HG03175 (cell line): Measurements from ENCODE around the gene SEMA4D.
"Not testable (repeated sequence)": the region's sequence is repeated elsewhere in the genome, so short reads cannot be mapped to it uniquely, and the experiment has no call there.

Experiments used
- ATAC-seq: cut with Tn5 transposase; IDR thresholded peaks from one replicate; pipeline ENCODE4 v1.9.1; 2021; ENCODE audit warnings: mild to moderate bottlenecking, moderate library complexity; ENCODE audit not compliant: unreplicated experiment

Gene SEMA4D

DNA sequence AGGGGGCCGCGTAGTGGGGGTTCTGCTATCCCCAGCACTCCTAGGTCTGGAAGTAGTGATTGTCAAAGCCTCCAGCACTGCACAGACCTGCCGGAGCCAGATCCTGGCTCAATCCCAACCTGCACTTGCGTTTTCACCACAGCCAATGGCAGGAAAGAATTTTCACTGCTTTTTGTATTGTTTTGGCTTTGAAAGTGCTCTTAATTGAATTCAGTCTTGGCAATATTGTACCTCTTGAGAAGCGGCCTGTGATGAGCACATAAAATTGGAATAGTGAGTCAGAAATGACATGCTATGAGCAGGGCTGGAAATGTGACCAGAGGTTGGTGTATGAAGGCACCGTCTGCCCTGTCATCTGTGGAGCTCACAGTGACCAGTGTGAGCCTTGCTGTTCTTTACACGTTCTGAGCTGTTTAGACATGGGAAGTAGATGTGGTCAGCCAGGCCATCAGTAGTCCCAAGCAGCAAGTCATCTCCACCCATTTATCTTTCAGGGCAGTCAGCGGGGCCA, 138.1 kb downstream of the SEMA4D start:
- no peak for ATAC-seq

DNA sequence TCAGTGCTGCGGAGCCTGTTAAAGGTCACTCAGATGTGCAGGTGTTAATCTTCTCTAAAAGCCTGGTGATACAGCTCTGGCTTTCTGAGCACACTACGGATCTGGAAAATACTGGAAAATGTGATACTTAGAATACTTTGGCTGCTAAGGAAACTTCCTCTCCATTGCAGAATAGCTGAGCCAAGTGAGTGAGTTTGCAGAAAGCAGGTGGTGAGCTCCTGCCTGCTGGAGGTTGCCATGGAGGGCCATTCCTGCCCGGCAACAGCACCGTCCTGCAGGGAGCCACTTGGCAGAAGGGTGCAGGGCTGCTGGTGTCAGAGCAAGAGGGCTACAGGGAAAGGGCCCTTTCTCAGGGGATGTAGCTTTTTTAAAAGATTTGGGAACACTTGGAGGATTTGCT, 138.9 kb downstream of the SEMA4D start:
- ATAC-seq = no peak

- ATAC-seq = no peak
Measured at GRCh38 chr9:89358376-89358916, 139.5 kb downstream of the SEMA4D start.

DNA sequence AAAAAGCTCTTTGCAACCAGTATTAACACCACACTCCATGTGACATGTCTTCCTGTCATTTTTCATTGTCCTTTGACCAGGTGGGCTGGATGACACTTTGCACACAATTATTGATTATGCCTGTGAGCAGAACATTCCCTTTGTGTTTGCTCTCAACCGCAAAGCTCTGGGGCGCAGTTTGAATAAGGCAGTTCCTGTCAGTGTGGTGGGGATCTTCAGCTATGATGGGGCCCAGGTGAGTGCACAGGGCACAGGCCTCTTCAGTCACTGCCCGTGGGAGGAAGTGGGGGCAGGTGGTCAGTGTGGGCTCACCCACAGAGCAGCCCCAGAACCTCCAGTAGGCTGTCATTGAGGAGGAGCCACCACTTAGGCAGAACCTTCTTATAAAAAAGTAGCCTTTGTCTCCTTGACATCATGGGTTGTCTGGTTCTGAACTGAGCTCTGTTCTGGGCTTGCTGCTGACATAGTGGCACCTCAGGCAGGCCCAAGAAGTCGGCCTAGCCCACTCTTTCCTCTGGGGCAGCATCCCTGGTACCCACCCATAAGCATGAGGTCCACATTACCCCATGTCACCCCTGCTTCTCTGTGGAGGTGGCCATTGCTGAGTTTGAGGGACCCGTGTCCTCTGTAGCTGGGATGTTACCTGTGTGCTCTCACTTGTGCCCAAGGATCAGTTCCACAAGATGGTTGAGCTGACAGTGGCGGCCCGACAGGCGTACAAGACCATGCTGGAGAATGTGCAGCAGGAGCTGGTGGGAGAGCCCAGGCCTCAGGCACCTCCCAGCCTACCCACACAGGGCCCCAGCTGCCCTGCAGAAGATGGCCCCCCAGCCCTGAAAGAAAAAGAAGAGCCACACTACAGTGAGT, 140.3 kb downstream of the SEMA4D start:
- ATAC-seq = no peak

DNA sequence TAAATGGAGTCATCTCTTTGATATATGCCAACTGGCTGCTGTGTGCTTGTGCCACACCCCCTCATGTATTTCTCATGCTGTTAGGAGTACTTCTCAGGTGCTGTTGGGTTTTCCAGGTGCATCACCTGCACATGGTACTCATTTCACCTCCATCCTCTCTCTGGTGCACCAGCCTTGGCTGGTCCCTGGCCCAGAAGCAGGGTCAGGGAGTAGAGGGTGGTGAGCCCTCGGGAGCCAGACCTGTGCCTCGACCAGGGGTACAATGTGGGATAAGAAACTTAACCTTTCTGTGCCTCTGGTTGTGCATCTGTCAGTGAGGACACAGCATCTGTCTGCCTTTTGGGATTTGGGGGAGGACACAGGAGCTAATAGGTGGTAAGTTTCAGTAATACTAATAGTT, 141.1 kb downstream of the SEMA4D start:
- no peak for ATAC-seq

- no peak for ATAC-seq
Measured at GRCh38 chr9:89354471-89354870, 143.4 kb downstream of the SEMA4D start.

DNA sequence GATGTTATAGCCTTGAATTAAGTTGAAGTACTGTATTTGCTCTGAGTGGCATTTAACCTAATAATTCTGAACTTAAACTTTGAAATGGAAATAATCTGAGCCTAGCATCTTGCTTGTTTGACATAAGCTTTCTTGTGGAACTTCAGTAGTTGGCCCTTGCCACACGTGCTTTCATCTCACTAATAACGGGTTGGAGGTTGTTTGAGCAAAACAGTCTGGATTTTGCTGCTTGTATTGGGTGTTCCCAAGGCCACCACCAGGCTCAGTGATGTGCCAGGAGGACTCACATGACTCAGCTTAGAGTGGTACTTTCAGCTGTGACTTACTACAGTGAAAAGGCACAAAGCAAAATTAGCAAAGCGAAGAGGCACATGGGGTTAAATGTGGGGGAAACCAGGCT, 143.9 kb downstream of the SEMA4D start:
- ATAC-seq = no peak

DNA sequence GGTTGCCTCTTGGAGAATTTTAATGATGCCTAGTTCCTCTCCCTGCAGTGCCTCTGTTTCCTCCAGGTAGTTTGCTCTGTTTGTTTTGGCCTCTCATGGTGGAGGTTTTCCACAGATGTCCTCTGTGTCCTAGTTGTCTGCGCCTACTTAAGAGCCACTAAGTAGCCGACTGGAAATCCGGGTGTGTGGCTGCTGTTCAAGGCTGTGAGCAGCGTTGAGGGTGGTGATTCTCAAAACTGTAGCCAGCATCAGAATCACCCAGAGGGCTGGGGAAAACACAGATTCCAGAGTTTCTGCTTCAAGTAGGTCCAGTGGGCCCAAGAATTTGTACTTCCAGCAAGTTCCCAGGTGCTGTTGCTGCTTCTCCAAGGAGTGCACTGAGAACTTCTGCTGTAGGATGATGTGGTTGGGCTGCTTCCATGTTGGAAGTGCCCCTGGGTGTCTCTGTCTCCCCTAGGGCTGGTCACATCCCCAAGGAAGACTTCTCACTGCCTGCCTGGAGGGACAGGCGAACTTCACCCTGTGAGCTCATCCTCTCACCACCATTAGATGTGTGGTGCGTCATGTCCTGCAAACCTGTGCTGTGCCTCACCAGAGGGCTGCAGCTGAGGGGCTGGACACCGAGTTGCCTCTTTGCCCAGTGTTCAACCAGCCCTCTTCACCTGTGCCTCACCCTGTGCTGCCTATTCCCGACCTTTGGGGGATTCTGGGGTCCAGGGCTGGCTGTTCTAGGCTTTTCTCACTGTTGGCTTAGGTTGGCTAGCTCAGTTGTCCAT, 144.9 kb downstream of the SEMA4D start:
- ATAC-seq = no peak

GRCh38 chr9:89352451-89352850, 145.5 kb downstream of the SEMA4D start:
- no peak for ATAC-seq

DNA sequence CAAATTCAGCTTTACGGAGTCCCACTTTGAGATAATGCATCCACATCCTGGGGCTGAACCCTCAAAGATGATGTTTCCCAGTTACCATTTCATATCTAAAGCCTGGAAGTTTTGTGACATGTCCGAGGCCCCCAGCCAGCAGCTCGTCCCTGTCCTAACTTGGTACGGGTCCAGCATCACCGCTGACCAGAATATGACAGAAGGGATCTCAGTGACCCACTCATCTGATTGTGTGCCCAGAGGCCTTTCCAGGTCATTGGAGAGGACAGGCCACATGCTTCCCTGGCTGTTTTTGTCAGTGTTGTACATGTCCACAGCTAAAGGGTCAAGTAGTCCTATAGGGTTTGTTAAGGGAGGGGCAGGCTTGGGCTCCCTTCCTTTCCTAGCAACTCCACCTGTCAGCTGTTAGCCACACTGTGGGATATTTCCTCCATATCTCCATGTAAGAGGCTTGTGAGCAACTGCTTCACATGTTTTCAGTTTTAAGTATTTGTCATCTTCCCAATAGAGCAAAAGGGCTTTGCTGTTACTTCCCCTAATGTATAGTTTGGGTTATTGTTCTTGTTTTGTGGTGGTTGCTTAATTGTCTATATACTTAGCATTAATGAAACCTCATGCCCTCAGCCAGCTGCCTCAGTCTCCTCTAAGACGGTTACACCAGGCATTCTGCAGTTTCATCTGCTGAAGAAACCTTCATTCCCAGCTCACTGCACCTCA, 146.2 kb downstream of the SEMA4D start:
- ATAC-seq = no peak

- ATAC-seq = no peak
Measured at GRCh38 chr9:89350988-89351557, 146.8 kb downstream of the SEMA4D start.

GRCh38 chr9:89349607-89350006, 148.3 kb downstream of the SEMA4D start:
- ATAC-seq = no peak

- ATAC-seq = no peak
Measured at GRCh38 chr9:89347651-89348050, 150.3 kb downstream of the SEMA4D start.

DNA sequence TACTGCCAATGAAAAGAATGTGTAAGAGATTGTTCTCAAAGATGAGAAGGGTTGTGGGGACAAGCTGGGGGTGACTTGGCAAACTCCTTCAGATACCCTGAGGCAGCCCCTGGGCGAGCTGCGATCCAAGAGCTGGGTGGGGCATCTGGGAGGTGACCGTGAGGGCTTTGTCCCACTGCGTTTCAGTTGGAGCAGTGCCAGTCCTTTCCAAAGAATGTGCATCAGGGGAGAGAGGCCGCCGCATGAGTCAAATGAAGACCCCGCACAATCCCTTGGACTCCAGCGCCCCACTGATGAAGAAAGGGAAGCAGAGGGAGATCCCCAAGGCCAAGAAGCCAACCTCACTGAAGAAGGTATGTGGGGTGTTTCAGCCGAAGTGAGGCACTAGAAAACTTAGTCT, 151.2 kb downstream of the SEMA4D start:
- ATAC-seq = no peak

DNA sequence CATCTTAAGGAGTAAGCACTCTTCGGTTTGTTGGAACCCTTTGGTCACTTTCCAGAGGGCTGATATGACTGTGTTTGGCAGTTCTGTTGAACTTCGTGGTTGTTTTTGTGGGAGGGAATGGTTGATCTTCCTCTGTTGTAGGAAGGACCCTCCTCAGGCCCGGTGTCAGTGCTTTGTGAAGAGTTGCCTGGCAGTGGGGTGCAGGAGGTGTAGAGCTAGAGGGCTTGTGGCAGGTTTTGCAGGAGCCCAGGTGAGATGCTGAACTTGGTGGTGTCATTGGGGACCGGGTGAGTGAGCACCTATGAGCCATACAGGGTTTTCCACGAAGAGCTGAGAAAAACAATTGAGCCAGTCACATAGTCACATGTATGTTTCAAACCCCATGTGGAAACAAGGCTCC, 152.4 kb downstream of the SEMA4D start:
- no peak for ATAC-seq

GRCh38 chr9:89343812-89344211, 154.1 kb downstream of the SEMA4D start:
- ATAC-seq = not testable (repeated sequence)

GRCh38 chr9:89342948-89343347, 155.0 kb downstream of the SEMA4D start:
- no peak for ATAC-seq

- ATAC-seq = no peak
Measured at GRCh38 chr9:89342213-89342612, 155.7 kb downstream of the SEMA4D start.

- no peak for ATAC-seq
Measured at GRCh38 chr9:89340332-89340731, 157.6 kb downstream of the SEMA4D start.

DNA sequence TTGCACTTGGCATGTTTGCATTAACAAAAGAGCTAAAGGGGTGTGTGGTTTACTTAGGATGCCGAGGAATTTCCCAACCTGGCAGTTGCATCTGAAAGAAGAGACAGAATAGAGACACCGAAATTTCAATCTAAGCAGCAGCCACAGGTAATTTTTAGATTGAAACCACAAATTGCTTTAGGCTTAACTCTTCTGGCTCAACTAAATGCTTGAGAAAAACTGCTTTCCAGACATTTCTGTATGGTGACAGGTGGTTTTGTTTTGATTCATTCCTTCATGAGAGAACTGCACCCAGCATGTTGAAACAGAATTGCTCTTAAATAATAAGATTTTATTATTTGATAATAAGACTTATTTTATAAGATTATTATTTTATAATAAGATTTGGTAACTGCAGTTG, 158.1 kb downstream of the SEMA4D start:
- ATAC-seq = no peak

DNA sequence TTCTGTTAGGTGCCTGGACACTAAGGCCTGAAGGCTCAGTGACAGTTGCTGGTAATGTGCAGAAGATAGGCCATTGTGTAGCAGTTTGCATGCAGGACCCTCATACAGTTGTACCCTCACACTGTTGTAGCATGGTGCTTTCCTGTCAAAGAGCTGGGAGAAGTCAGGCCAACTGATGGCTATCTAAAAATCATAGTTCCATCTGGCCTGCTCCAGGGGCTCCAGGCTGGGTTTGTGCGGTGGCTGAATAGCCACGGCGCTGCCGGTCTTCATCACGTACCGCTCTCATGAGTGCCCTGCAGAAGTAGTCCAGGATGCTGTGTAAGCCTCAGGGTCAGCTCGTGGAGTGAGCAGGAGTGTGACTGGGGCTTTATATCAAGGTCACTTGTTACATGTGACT, 167.4 kb downstream of the SEMA4D start:
- ATAC-seq = no peak
